GM18505 (cell line): ENCODE results near the gene SMIM44.

Source experiments
- ATAC-seq: cut with Tn5 transposase; IDR thresholded peaks from one replicate; pipeline ENCODE4 v1.9.1; 2021; ENCODE audit not compliant: unreplicated experiment
- POLR2A ChIP-seq: IDR thresholded peaks from 4 replicates; pipeline ENCODE4 v1.6.1; 2011; ENCODE audit warnings: borderline replicate concordance; ENCODE audit not compliant: insufficient read depth, insufficient read length; ENCODE audit errors: extremely low read depth

The SMIM44 gene

DNA sequence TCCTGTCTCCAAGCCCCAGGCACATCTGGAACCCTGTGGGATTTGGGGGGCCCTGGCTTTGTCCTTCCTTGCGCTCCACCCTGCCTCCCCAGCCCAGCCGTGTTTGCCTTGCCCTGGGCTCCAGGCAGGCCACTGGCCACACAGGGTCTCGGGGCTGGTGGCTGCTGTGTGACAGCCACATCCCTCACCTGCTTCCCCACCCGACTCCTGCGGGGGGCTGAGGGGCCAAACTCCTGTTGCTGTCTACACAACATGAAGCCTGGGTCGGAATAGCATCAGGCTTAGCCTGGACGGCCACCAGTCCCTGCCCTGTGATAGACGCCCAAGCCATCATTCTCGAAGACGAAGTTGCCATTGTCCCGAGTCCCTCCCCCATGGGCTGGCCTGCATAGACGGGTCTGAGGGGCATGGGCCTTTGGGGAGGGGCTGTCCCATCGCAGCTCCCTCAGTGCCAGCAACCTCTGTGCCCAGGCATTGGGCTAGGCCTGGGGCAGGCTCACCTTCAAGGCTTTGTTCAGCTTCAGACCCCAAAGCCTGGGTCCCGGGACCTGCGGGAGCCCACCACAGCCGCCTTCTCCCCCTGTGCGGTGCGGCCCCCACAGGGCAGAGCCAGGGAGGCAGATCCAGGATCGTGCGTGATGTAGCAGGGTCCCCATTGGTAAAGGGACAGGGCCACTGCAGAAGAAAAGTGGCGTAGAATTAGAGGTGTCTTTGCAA lies 40.3 kb upstream of the SMIM44 start:
- no peak for ATAC-seq
- TF ChIP-seq POLR2A: no peak

DNA sequence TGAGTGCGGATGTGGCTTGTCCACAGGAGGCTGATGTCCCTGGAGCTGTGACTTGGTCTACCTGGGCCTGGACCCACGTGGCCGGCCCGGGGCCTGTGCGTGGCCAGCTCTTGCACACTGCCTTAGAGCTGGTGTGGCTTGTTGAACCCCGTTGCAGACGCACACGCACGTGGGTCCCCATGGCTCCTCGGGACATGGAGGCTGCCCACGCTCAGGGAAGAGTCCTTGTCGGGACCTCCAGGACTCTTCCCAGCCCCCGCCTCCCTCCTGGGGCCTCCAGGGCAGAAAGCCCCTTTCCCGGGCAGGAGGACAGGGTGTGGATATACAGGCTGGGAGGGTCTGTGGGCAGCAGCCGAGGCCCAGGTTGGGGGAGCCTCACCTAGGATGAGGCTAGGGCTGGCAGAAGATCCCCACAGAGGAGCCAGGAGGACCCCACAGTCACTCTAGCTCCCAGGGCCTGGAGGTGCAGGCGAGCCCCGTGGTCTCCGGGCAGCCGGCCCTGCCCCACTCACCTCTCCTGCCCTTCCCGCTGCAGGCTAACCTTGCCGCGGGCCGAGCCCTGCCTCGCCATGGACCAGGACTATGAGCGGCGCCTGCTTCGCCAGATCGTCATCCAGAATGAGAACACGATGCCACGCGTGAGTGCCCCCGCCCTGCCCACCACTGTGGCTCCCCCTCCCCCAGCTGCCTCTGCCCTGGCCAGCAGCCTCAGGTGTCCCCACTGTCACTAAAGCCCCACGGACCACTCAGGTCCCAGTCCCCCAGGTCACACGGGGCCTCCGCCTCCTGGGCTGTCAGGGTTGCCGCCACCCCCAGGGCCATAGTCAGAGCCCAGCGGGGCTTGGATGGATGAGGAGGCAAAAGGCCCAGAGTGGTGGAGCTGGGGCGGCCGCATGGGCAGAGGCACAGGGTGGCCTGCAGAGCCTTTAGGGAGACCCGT lies 39.5 kb upstream of the SMIM44 start:
- ATAC-seq: no peak

DNA sequence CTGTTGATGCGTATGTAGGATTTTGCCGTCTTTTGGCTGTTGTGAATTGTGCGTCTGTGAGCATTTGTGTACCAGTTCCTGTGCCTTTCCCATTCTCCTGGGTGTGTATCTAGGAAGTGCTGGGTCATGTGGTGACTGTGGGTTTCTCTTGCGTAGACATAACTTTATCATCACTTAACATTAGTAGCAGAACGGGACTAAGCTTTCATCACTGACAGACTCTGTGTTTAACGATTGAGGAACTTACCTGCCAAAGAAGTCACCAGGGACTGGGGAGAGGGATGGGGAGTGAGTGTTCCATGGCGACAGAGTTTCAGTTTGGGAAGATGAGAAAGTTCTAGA lies 37.8 kb upstream of the SMIM44 start:
- no peak for ATAC-seq
- TF ChIP-seq POLR2A: no peak

More for the DNA sequence above, 39.5 kb upstream of the SMIM44 start:
- no peak for TF ChIP-seq POLR2A

DNA sequence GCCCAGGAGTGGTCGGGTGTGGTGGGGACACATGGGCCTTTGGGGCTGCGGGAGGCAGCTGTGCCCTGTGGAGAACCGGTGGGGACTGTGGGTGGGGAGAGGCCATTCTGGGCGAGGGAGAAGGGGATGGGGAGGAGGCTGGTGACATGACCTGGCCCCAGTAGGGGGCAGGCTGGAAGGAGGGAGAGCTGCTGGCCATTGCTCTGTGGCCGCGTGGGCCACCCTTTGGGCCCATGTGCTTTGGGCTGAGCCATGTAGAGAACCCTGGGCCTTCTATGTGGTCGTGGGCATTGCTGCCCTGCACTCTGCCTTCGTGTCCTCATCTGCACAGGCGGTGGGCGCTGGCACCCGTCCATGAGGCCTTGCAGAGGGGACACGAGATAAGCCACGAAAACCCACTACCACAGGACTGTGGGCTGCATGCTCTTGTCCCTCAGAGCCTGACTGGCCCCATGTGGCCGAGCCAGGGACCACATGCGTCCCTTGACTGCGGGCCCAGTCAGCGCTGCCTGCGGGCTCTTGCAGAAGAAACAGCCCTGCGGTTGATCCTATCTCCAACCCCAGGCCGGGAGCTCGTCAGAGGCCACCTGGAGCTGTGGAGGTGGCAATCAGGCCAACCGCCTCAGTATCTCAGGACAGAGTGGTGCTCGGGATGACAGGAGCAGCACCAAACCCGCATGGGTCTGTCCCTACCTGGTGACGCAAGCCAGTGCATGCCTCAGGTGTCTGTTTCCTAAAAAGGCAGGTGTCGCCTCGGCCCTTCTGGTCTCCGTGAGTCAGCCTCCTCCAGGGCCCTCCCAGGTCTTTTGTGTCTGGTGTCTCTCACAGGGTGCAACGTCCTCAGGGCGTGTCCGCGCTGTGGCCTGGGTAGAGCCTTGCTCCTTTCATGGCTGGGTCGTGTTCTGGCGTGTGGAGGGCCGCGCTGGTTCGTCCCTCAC lies 37.2 kb upstream of the SMIM44 start:
- ATAC-seq: no peak

DNA sequence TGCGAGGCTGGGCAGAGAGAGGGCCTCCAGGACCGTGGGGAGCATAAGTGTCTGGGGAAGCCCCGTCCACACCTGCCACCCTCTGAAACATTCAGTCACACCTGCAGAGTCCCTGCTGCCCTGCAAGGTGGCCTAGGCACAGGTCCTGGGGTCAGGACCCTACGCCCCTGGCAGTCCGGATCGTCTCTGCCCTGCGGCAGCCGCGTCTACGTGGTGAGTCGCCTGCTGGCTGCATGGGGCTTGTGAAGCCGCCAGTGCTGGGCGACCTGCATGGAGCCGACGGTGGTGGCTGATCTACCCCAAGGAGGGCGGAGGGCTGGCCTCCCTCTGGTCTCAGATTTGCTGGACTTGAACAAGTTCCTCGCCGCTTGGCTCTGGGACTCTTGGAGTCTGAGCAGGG lies 35.9 kb upstream of the SMIM44 start:
- ATAC-seq: no peak
- TF ChIP-seq POLR2A: no peak

More for the DNA sequence above, 37.2 kb upstream of the SMIM44 start:
- no peak for TF ChIP-seq POLR2A

DNA sequence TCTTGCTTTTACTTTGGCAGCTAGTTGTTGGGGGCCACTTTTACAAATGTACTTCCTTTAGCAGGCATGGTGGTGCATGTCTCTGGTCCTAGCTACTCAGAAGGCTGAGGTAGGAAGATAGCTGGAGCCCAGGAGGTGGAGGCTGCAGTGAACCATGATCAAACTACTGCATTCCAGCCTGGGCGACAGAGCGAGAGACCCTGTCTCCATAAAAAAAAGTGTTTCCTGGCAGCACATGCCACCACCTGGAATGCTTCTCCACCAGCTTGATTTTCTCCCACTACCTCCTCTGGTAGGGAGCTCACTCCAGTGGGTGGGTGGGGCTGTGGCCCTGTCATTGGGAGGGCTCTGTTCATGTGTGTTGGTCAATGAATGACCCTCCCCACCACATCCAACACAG lies 35.4 kb upstream of the SMIM44 start:
- TF ChIP-seq POLR2A: no peak
- ATAC-seq: no peak

DNA sequence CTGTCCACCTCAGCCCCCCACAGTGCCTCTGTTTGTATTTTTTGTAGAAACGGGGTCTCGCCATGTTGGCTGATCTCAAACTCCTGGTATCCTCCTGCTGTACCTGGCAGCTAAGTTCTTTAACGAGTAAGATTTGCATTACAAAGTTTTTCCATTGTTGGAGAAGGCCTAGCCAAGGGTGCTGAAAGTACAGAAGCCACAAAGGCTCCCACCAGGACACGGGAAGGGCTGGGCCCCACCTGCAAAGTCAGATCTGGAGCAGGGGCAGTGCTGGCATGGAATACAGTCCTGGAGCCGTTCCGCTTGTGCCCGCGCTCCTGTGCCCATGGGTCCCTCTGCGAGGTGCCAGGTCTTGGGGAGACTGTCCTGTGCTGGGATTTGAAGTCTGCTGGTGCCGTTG lies 35.0 kb upstream of the SMIM44 start:
- TF ChIP-seq POLR2A: no peak
- ATAC-seq: no peak

DNA sequence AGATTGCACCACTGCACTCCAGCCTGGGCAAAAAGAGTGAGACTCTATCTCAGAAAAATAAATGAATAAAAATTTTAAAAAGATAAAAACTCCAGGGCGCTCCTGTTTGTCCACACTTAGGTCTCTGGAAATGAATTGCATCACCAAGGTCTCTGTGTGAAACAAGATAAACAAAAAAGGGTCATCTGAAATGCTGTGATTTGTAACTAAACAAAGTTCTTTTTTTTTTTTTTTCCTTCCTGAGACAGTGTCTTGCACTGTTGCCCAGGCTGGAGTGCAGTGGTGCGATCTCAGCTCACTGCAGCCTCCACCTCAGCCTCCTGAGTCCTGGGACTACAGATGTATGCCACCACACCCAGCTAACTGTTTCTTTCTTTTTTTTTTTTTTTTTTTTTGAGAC lies 34.4 kb upstream of the SMIM44 start:
- TF ChIP-seq POLR2A: no peak
- ATAC-seq: no peak

DNA sequence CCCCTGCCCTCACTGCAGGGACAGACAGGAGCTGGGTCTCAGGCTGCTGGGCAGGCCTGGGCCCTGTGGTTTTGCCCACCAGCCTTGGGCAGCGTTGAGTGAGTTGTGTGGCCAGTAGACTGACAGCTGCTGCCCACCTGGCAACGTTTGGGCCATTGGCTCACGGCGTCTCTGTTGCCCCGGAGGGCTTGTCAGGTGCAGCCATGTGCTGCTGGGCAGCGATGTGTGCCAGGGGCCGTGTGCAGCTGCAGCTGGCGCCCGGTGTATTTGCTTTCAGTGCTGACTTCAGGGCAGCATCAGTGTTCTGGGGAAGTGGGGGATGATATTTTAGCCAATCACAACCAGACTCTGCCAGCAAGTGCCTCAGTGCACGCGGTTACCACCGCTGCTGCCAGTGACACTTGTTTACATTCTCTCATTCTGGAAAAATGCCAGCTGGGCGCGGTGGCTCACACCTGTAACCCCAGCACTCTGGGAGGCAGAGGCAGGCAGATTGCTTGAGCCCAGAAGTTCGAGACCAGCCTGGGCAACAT lies 33.5 kb upstream of the SMIM44 start:
- ATAC-seq: no peak
- no peak for TF ChIP-seq POLR2A

DNA sequence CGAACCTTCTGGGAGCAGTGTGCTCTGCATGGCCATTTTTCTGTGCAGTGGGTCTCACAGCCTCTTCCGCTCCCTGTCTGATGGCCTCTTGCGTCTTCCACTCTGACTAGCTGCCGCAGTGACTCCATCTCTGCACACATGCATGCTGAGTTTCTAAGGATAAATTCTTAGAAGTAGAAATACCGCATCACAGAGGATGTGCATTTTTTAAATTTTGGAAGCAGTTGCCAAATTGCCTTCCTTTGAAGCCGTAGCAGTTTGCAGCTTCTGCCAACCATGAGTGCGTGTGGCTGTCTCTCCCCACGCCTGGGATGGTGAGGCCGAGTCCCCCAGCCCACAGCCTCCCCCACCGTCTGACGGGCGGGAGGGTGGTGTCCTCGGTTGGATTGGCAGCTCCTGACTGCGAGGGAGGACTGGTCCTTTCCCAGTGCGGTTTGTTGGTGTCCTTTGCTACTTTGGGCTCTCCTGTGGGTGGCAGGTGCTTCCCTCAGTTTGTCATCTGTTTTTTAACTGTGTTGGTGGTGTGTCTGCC lies 32.7 kb upstream of the SMIM44 start:
- ATAC-seq: no peak
- no peak for TF ChIP-seq POLR2A

DNA sequence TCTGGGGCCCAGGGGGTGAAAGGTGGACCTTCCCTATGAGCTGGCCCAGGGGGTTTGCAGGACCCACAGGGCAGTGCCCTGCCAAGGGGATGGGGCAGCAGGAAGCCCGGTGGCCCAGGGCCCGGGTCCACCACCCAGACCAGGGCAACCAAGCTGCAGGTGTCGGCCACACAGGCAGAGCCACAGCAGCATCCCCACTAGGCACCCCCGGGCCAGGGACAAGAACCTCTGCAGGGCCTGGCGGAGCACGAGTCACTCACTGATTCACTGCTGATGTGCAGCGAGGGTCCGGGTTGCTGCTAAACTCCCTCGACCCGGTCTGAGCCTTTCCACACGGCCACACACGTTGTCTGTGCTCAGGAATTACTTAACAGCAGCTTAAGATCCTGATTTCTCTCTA lies 31.7 kb upstream of the SMIM44 start:
- no peak for ATAC-seq
- no peak for TF ChIP-seq POLR2A

DNA sequence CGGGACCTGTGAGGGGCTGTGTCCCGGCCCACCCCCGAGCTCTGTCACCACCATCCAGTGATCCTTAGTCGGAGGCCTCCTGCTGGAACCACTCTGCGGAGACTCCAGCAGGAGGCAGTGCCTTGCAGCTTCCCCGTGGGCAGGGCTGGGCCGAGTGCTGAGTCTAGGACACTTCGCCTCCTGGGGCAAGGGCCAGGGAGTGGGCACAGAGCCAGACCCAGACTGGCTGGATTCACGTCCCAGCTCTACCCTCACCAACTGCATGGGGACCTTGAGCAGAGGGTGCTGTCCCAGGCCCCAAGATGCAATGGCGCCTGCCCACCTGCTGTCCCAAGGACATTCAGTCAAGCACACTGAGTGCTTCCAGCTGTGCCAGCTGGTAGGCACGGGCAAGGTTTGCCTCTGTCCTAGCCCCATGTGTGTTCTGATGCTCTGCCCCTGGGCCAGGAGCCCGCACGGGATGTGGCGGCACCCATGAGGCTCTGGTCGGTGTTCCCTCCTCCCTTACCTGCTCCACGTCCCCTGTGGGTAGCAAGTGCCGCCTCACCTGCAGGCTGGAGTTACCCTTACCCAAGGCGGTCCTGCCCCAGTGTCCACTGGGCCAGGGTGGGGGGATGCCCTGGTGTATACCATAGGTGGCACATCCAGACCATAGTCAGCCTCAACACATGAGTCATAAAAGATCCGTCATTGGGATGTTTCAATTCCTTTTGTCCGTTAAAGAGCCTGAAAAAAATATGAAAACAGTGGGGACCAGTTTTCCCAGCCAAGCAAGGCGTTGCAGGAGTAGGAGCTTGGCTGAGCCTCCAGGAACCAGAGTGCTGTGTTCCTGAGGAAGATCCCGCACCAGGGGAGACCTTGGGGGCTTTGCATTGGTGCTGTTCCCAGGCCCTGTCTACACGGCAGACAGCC lies 30.2 kb upstream of the SMIM44 start:
- ATAC-seq: no peak
- TF ChIP-seq POLR2A: no peak
